Natural killer cell (primary cell): ENCODE measurements around the gene APC. TPM values are rescaled to one million over a fixed set of nuclear protein-coding genes. Genes with fewer than 3 reads are reported as not detected.

Experiments
- ATAC-seq, 3 donors: fragments of 150-1000 bp in 2 of 3; fragments of 200-7000 bp in 1 of 3; cut with Tn5 transposase; 1 replicate in 1 of 3; 2 replicates in 2 of 3; pipeline ENCODE4 v1.10.0; 2021; ENCODE audit warnings: mild to moderate bottlenecking in 2 of 3, moderate library complexity in 2 of 3
- DNase-seq, 2 donors: peaks; one replicate each; pipeline versions ENCODE4 v3.0.0 to v3.0.0-alpha.2; 2013 to 2021; ENCODE audit warnings: mixed read lengths in 1 of 2
- H3K27ac ChIP-seq: one replicate; pipeline ENCODE4 v1.5.1; 2013; ENCODE audit warnings: mild to moderate bottlenecking, low read length
- H3K27me3 ChIP-seq: one replicate; pipeline ENCODE4 v1.6.1; 2013; ENCODE audit warnings: low read length; ENCODE audit not compliant: control insufficient read depth, insufficient read depth
- H3K36me3 ChIP-seq: one replicate; pipeline ENCODE4 v1.6.1; 2013; ENCODE audit warnings: low read length; ENCODE audit not compliant: control insufficient read depth, insufficient read depth
- H3K4me1 ChIP-seq: one replicate; pipeline ENCODE4 v1.6.1; 2013; ENCODE audit warnings: low read length; ENCODE audit not compliant: control insufficient read depth, insufficient read depth
- H3K4me3 ChIP-seq: one replicate; pipeline ENCODE4 v1.5.1; 2013; ENCODE audit warnings: low read length
- H3K9me3 ChIP-seq: one replicate; pipeline ENCODE4 v1.6.1; 2013; ENCODE audit warnings: low read length; ENCODE audit not compliant: control insufficient read depth, insufficient read depth
- H3K27ac Mint-ChIP-seq, 2 donors: one replicate each; pipeline ENCODE4 v1.8.0; 2022; ENCODE audit warnings: mild to moderate bottlenecking in 2 of 2, mixed read lengths in 2 of 2, moderate library complexity in 1 of 2
- H3K27me3 Mint-ChIP-seq, 2 donors: one replicate each; pipeline ENCODE4 v1.8.0; 2022; ENCODE audit warnings: low read depth in 2 of 2, mixed read lengths in 2 of 2
- H3K36me3 Mint-ChIP-seq: one replicate; pipeline ENCODE4 v1.8.0; 2022; ENCODE audit warnings: mixed read lengths
- H3K4me1 Mint-ChIP-seq, 2 donors: one replicate each; pipeline ENCODE4 v1.8.0; 2022; ENCODE audit warnings: mixed read lengths in 2 of 2
- H3K4me3 Mint-ChIP-seq: one replicate; pipeline ENCODE4 v1.8.0; 2022; ENCODE audit warnings: mild to moderate bottlenecking, moderate library complexity, mixed read lengths
- H3K9me3 Mint-ChIP-seq, 2 donors: one replicate each; pipeline ENCODE4 v1.8.0; 2022; ENCODE audit warnings: mixed read lengths in 2 of 2
- WGBS: methylation state at CpG from one replicate; pipeline ENCODE4 v1.1.7; 2013; ENCODE audit warnings: missing lambda C conversion rate; ENCODE audit not compliant: insufficient coverage; 5-methylcytosine and 5-hydroxymethylcytosine counted together
- intact Hi-C: fragments of 100-400 bp; cut with micrococcal nuclease; formaldehyde crosslinking; loops from one replicate; pipeline ENCODE4 v1.14.2; 2022
- total RNA-seq, 4 donors: library from RNA; stranded (reverse); fragments of 120-200 nt in 1 of 4; gene quantifications; one replicate each; pipeline versions ENCODE4 v1.2.3 to v1.2.4, GENCODE V29; 2013 to 2022
- TF ChIP-seq, protein P1 (sequence below): fragments of 200-600 bp; IDR thresholded peaks from one replicate; pipeline ENCODE4 v1.8.0; 2022; ENCODE audit warnings: antibody characterized with exemption

Gene APC
- total RNA-seq, 3 donors from 2014 or later (not counting 1 experiment from before 2014, with no cell fraction given): 40.1 to 52.3 (median 49.0) TPM

DNA sequence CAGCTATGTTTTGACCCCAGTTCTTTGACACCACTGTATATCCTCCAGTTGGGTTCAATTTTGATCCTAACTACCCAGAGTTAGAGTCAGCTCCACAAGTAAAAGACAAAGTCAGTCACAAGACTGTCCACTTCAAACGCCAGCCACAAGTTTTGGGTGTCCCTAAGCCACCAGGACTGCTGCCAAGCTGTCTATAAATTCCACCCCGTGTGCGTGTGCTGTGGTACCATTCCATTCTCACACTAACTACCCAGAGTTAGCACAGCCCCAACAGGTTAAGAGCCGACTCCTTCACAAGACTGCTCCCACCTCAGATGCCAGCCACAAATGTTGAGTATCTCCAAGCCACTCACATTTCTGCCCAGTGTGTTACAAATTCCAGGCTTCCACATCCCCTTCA, 56.7 kb downstream of the APC start:
- intact Hi-C loops: no loop called here
- Mint-ChIP-seq H3K4me1 (peaks cover 8 to 10% of the 10 kb centered on the region in 2 donors), H3K36me3 (peaks cover 21% of the 10 kb centered on the region), H3K27me3 (no peaks in the 10 kb centered on the region), H3K4me3 (no peak overlapping the region), H3K27ac (no peak overlapping the region), H3K9me3 (no peaks in the 10 kb centered on the region)
- TF ChIP-seq, protein P1, sequence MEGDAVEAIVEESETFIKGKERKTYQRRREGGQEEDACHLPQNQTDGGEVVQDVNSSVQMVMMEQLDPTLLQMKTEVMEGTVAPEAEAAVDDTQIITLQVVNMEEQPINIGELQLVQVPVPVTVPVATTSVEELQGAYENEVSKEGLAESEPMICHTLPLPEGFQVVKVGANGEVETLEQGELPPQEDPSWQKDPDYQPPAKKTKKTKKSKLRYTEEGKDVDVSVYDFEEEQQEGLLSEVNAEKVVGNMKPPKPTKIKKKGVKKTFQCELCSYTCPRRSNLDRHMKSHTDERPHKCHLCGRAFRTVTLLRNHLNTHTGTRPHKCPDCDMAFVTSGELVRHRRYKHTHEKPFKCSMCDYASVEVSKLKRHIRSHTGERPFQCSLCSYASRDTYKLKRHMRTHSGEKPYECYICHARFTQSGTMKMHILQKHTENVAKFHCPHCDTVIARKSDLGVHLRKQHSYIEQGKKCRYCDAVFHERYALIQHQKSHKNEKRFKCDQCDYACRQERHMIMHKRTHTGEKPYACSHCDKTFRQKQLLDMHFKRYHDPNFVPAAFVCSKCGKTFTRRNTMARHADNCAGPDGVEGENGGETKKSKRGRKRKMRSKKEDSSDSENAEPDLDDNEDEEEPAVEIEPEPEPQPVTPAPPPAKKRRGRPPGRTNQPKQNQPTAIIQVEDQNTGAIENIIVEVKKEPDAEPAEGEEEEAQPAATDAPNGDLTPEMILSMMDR: no peak
- no peak overlapping the region for H3K4me3 ChIP-seq
- no peaks in the 10 kb centered on the region for H3K27me3 ChIP-seq
- 96% methylated on average over 4 of the region's 4 CpGs for WGBS
- H3K36me3 ChIP-seq: peaks cover 50% of the 10 kb centered on the region
- H3K4me1 ChIP-seq: no peaks in the 10 kb centered on the region
- DNase-seq: no peak
- no peaks in the 10 kb centered on the region for H3K9me3 ChIP-seq
- ATAC-seq: no peak
- no peak overlapping the region for H3K27ac ChIP-seq

DNA sequence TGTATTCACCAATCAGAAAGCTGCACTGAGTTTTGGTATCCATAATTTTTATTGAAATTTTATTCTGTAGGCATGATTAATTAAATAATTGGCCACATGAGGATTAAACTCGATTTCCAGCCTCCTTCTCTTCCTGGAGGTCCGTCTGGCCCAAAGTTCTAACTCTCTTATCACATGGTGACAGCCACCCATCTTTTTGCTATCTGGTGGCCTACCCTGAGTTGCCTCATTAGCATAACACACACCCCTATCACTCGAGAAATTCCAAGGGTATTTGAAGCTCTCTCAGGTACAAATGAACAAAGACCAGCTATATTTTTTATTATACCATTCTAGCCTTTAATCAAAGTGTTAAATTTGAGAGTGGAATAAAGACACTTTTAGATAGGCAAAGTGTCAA, 57.7 kb downstream of the APC start:
- ATAC-seq (no peak), DNase-seq (no peak)
- H3K4me3 Mint-ChIP-seq: no peak overlapping the region
- H3K4me1 ChIP-seq: no peaks in the 10 kb centered on the region
- TF ChIP-seq, protein P1: no peak
- no peak overlapping the region for H3K27ac Mint-ChIP-seq
- 93% methylated on average over 3 of the region's 3 CpGs for WGBS
- no peaks in the 10 kb centered on the region for H3K27me3 Mint-ChIP-seq
- H3K27ac ChIP-seq: no peak overlapping the region
- intact Hi-C loops: no loop called here
- H3K4me1 Mint-ChIP-seq: peaks cover 10 to 12% of the 10 kb centered on the region in 2 donors
- H3K36me3 ChIP-seq: peaks cover 52% of the 10 kb centered on the region
- no peak overlapping the region for H3K4me3 ChIP-seq
- H3K9me3 Mint-ChIP-seq: no peaks in the 10 kb centered on the region
- H3K9me3 ChIP-seq: no peaks in the 10 kb centered on the region
- H3K27me3 ChIP-seq: no peaks in the 10 kb centered on the region
- peaks cover 28% of the 10 kb centered on the region for H3K36me3 Mint-ChIP-seq

DNA sequence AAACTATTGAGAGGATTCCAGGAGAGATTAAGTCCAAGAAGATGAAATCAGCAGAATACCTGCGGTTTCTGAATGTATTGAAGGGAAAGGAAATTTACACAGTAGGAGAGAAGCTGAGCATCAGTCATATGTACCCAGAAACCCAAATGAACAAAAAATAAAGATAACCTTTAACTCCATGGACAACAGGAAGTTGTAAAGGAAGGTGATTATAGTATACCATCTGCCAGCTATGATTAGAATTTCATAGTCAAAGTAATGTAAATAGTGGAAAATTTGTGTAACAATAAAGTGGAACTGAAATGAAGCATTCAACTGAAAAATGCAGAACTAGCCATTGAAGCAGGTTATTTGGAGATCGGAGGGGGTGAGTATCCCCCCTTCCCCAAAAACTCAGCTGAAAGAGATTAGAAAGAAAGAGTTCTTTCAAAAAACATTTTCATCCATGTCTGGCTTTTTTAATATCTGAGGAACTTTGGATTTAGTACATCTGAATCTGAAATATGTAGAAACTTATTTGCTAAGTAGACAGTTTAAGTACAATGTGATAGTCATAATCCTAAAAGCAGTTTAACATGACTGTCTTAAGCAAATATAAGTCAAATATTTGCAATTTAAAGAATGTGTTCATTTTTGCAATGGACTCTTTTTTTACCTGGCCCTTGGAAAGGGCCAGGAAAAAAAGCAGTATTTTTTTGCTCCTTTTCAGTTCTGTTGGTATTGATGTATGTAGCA, 58.4 kb downstream of the APC start:
- Mint-ChIP-seq H3K27me3 (no peaks in the 10 kb centered on the region), H3K4me3 (no peak overlapping the region), H3K27ac (peak overlapping the region in 1 of 2 donors; percentile 48), H3K4me1 (peaks cover 10 to 12% of the 10 kb centered on the region in 2 donors), H3K9me3 (no peaks in the 10 kb centered on the region), H3K36me3 (peaks cover 28% of the 10 kb centered on the region)
- Histone ChIP-seq H3K27me3 (no peaks in the 10 kb centered on the region), H3K36me3 (peaks cover 47% of the 10 kb centered on the region), H3K9me3 (no peaks in the 10 kb centered on the region), H3K4me3 (no peak overlapping the region), H3K4me1 (no peaks in the 10 kb centered on the region), H3K27ac (no peak overlapping the region)
- no peak for DNase-seq
- intact Hi-C loops: no loop called here
- no peak for ATAC-seq
- TF ChIP-seq, protein P1: no peak
- WGBS: 88% methylated on average over 1 of the region's 2 CpGs

DNA sequence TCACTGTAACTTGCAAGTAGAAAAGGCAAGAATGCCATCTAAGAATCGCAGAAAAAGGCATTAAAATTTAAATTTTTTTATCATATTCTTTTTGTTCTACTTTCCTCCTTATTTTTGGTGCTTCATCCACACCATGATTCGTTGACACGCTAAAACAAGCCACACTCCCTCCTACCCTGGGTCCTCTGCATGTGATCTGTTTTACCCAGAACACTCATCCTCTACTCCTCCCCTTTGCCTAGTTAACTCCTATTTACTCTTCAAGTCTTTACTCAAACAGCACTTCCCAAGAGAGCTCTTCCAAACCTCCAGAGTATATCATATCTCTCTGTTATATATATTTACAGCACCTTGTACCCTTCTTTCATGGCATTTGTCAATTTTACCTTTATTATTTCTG, 62.0 kb downstream of the APC start:
- ATAC-seq (no peak), DNase-seq (no peak)
- Mint-ChIP-seq H3K36me3 (peaks cover 14% of the 10 kb centered on the region), H3K9me3 (no peaks in the 10 kb centered on the region), H3K4me1 (peaks cover 10 to 12% of the 10 kb centered on the region in 2 donors), H3K27me3 (no peaks in the 10 kb centered on the region), H3K27ac (no peak overlapping the region), H3K4me3 (no peak overlapping the region)
- no peaks in the 10 kb centered on the region for H3K27me3 ChIP-seq
- H3K4me3 ChIP-seq: no peak overlapping the region
- peaks cover 29% of the 10 kb centered on the region for H3K36me3 ChIP-seq
- no peaks in the 10 kb centered on the region for H3K9me3 ChIP-seq
- H3K27ac ChIP-seq: no peak overlapping the region
- 96% methylated on average over 3 of the region's 3 CpGs for WGBS
- no peaks in the 10 kb centered on the region for H3K4me1 ChIP-seq
- TF ChIP-seq, protein P1: no peak
- intact Hi-C loops: no loop called here
